NCI-H2171 (cell line): ENCODE data around the gene OPN1SW.
A peak's percentile ranks its signal among the peaks of the same experiment; 100 is the strongest.

Experiments used
- DNase-seq: peaks from one replicate; lab custom pipeline; 2025; lab: John Stamatoyannopoulos, UW

Gene OPN1SW

GRCh38 chr7:128792471-128793180 lies 17.0 kb upstream of the OPN1SW start:
- no peak for DNase-seq

GRCh38 chr7:128791972-128792327 lies 16.4 kb upstream of the OPN1SW start:
- no peak for DNase-seq

- DNase-seq: peak; percentile 72
Observed at GRCh38 chr7:128791121-128791971, 15.8 kb upstream of the OPN1SW start, which contains the start of gene CCDC136. CCDC136 (plus strand) TSS chr7:128791968; CDS start chr7:128792412, 444 bp downstream.

- DNase-seq: no peak
Observed at GRCh38 chr7:128790315-128791041, 14.9 kb upstream of the OPN1SW start.

GRCh38 chr7:128788446-128789412 lies 13.1 kb upstream of the OPN1SW start:
- DNase-seq: no peak

- DNase-seq: no peak
Observed at GRCh38 chr7:128785738-128786137, 10.1 kb upstream of the OPN1SW start.

DNA sequence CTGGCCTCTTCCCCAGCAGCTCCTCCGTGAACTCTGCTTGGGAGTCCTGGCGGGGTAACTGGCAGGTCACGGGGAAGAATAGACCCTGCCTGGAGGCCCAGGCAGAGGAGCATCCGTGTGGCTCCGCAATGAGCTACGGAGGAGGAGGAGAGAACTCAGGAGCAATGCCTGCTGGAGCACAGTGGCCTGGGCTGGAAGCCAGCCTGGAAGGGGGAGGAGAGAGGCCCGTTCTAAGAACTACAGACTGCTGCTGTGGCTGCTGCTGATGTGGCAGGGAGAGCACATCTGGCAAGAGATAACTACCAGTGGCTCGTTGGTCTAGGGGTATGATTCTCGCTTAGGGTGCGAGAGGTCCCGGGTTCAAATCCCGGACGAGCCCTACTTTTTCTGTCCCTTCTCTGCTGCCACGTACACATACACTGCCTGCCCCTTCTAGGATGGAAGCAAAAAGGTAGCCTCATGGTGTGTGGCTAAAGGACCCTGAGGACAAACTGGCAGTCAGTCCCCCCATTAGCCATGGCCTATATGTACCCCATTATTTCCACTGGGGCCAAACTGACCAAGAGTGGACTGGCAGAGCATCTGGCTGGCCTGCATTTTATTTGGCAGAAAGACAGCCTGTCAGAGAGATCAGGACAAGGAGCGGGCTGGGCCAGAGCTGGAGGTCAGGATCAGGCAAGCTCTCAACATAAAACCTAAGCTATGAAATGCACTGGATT lies 7.7 kb upstream of the OPN1SW start:
- DNase-seq: no peak

- DNase-seq: no peak
Observed at GRCh38 chr7:128781851-128782250, 6.3 kb upstream of the OPN1SW start.

DNA sequence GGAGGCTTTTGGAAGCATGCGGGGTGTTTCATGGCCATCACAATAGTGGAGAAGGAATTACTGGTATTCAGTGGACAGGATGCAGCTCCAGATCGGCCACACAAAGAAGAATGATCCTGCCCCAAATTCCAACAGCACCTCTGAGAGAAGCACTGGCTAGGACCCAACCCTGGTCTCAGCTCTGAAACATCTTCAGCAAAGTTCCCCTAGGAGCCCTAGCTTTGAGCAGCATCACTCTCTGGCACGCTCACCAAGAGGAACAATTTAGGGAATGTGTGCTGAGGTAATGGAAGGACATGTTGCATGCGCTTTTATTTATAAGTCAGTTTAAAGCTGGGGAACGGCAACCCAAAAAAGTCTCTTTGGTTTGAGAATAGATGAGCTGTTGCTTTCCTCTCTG lies 5.5 kb upstream of the OPN1SW start:
- no peak for DNase-seq

DNA sequence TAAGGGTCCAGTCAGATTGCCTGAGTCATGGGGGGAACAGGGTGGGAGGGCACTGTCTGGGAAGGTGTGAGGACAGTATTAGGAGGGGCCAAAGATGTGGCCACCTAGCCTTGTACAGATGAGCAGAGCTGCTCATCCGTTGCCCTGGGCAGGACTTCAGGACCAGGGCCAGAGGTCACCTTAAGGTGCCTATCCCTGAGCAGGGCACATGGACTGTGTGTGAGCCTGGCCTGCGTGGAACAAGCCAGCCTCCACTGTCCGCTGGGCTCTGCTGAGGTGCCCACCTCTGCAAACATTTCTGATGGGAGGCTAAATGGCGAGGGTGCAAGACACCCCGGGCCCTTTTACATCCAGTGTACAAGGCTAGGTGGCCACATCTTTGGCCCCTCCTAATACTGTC lies 3.4 kb upstream of the OPN1SW start:
- no peak for DNase-seq

- DNase-seq: no peak
Observed at GRCh38 chr7:128777156-128778123, 1.8 kb upstream of the OPN1SW start.

DNA sequence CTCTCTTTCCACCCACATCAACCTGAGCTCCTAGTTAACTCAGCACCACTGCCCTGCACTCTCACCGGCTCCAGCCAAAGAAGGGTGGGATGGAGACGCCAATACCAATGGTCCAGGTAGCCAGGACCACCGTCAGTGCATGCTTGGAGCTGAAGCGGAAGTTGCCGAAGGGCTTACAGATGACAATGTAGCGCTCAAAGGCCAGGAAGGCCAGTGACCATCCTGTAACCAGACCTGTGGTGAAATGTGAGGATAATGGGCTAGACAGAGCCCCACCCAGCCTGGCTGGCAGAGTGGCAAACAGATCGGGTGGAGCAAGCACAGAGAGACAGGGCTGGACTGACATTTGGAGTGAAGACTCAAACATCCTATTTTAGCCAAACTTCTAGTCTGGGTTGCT lies 673 bp downstream of the OPN1SW start:
- DNase-seq: no peak

- DNase-seq: no peak
Observed at GRCh38 chr7:128774029-128774689, 1.4 kb downstream of the OPN1SW start.

GRCh38 chr7:128773604-128774003 lies 2.0 kb downstream of the OPN1SW start:
- no peak for DNase-seq

GRCh38 chr7:128770233-128770632 lies 5.4 kb downstream of the OPN1SW start:
- no peak for DNase-seq

DNA sequence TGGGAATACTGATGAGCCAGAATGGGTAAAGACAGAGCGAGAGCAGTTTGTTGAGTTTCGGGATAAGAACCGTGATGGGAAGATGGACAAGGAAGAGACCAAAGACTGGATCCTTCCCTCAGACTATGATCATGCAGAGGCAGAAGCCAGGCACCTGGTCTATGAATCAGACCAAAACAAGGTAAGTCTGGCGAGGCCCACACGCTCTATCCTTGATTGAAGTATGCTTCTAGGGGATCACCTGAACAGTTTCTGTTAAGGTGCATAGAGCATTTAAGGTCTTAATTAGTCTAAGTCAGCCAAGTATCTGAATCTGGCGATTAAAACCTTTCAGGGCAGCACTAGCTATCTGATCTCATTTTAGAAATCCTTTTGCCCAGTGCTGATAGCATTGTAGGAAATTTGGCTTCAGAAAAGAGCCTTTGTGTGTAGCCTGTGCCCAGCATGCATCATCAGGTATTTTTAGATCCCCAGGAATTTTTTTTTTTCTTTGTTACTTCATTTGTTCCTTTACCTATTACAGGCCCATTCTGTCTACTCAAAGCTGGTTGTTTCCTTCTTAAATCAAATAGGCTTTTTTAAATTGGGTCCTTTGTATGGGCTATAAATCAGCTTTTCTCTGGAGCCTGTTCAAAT lies 8.0 kb downstream of the OPN1SW start:
- DNase-seq: no peak

GRCh38 chr7:128763541-128763940 lies 12.1 kb downstream of the OPN1SW start:
- no peak for DNase-seq

DNA sequence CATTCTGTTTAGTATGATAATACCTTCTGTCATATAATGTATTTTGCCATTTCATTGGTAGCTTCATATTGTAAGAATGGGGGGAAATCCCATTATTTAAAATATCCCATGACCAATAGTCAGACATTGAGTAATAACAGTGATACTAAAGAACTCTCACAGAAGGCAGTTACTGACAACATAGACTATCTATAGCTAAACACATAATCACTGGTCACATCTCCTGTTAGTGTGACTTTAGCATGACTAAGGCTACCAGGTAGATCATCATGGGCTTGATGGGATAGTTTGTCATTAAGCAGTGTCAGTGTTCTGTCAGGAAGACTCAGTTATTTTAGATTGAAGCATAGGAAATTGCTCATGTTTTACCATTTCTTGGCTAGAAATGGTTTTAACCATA lies 16.4 kb downstream of the OPN1SW start:
- no peak for DNase-seq

DNA sequence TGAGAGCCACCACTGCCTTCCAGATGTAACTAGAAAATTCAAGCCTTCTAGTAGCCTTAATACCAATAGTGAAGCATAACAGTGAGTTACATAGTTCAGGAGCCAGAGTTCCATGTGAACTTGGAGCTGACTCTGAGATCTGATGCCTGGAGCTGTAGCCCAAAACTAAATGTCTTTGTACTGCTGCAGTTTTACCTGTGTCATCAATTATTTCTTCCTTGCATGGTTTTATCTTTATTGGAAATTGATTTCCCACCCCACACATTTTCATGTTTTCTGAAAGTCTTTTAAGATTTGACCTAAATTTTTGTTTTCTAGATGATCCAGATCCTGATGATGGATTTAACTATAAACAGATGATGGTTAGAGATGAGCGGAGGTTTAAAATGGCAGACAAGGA lies 17.0 kb downstream of the OPN1SW start:
- no peak for DNase-seq
